ENCODE data around the gene VAC14. TPM values are rescaled to one million over a fixed set of nuclear protein-coding genes. Genes with fewer than 3 reads are reported as not detected.

VAC14 gene
- polyA plus RNA-seq, 1 donor from 2014 or later: 8.6 TPM

DNA sequence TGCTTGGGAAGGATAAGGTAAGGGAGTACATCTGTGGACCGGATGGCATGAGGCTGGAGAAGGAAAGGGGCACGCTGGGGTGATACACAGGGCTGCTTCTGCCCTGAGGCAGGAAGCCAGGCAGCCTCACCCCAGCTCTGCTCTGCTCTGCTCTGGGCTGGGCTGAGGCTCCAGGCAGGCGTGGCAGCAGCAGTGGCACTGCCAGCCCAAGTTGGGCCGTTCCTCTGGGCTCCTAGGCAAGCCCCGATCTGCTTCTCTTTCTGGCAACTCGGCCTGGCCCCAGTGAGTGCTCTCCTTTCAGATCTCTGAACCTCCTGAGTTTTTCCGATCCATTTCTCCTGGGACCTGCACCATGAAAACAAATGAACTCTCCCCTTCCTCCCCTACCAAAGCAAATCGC lies 44.9 kb downstream of the VAC14 start:
- H3K79me2 ChIP-seq (replicated peaks; ENCODE audit: insufficient read depth, low read length): no peaks in the 10 kb centered on the region
- no peaks in the 10 kb centered on the region for H3F3A ChIP-seq (ENCODE audit: insufficient read depth, low read length, poor library complexity, severe bottlenecking)
- TF ChIP-seq TAF1 (IDR thresholded peaks at IDR 0.05; ENCODE audit: low read depth) (no peak), EZH2 (IDR thresholded peaks at IDR 0.05; ENCODE audit: borderline replicate concordance, insufficient read depth, low read length, poor library complexity, severe bottlenecking) (no peak), POLR2AphosphoS5 (IDR thresholded peaks at IDR 0.05) (no peak), EP300 (conservative IDR thresholded peaks at IDR 0.05; ENCODE audit: poor library complexity, severe bottlenecking) (no peak), MXI1 (conservative IDR thresholded peaks at IDR 0.05; ENCODE audit: poor library complexity, severe bottlenecking) (no peak), SMC3 (conservative IDR thresholded peaks at IDR 0.05; ENCODE audit: poor library complexity) (no peak), RAD21 (conservative IDR thresholded peaks at IDR 0.05) (no peak)
- TF ChIP-seq, protein P1, sequence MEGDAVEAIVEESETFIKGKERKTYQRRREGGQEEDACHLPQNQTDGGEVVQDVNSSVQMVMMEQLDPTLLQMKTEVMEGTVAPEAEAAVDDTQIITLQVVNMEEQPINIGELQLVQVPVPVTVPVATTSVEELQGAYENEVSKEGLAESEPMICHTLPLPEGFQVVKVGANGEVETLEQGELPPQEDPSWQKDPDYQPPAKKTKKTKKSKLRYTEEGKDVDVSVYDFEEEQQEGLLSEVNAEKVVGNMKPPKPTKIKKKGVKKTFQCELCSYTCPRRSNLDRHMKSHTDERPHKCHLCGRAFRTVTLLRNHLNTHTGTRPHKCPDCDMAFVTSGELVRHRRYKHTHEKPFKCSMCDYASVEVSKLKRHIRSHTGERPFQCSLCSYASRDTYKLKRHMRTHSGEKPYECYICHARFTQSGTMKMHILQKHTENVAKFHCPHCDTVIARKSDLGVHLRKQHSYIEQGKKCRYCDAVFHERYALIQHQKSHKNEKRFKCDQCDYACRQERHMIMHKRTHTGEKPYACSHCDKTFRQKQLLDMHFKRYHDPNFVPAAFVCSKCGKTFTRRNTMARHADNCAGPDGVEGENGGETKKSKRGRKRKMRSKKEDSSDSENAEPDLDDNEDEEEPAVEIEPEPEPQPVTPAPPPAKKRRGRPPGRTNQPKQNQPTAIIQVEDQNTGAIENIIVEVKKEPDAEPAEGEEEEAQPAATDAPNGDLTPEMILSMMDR (IDR thresholded peaks at IDR 0.05; ENCODE audit: poor library complexity, severe bottlenecking): no peak
- TF ChIP-seq, protein P2, sequence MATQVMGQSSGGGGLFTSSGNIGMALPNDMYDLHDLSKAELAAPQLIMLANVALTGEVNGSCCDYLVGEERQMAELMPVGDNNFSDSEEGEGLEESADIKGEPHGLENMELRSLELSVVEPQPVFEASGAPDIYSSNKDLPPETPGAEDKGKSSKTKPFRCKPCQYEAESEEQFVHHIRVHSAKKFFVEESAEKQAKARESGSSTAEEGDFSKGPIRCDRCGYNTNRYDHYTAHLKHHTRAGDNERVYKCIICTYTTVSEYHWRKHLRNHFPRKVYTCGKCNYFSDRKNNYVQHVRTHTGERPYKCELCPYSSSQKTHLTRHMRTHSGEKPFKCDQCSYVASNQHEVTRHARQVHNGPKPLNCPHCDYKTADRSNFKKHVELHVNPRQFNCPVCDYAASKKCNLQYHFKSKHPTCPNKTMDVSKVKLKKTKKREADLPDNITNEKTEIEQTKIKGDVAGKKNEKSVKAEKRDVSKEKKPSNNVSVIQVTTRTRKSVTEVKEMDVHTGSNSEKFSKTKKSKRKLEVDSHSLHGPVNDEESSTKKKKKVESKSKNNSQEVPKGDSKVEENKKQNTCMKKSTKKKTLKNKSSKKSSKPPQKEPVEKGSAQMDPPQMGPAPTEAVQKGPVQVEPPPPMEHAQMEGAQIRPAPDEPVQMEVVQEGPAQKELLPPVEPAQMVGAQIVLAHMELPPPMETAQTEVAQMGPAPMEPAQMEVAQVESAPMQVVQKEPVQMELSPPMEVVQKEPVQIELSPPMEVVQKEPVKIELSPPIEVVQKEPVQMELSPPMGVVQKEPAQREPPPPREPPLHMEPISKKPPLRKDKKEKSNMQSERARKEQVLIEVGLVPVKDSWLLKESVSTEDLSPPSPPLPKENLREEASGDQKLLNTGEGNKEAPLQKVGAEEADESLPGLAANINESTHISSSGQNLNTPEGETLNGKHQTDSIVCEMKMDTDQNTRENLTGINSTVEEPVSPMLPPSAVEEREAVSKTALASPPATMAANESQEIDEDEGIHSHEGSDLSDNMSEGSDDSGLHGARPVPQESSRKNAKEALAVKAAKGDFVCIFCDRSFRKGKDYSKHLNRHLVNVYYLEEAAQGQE (IDR thresholded peaks at IDR 0.05; ENCODE audit: borderline replicate concordance): no peak
- no peak overlapping the region for H3K4me3 ChIP-seq (ENCODE audit: low read length)
- no peak overlapping the region for H3K9ac ChIP-seq (ENCODE audit: low read length)
- H3K4me2 ChIP-seq (ENCODE audit: low read length): no peak overlapping the region
- no peaks in the 10 kb centered on the region for H3K9me3 ChIP-seq (ENCODE audit: low read length)
- H3K27me3 ChIP-seq (ENCODE audit: insufficient read depth, low read depth, low read length): no peaks in the 10 kb centered on the region
- no peak overlapping the region for H3K27ac ChIP-seq (ENCODE audit: low read length)
- no peaks in the 10 kb centered on the region for H3K36me3 ChIP-seq (ENCODE audit: insufficient read depth, low read length)
- no peaks in the 10 kb centered on the region for H3K9me2 ChIP-seq (ENCODE audit: insufficient read depth, low read length)
- no peak overlapping the region for H2AFZ ChIP-seq (ENCODE audit: low read depth, low read length)
- H4K20me1 ChIP-seq (ENCODE audit: insufficient read depth): no peaks in the 10 kb centered on the region

DNA sequence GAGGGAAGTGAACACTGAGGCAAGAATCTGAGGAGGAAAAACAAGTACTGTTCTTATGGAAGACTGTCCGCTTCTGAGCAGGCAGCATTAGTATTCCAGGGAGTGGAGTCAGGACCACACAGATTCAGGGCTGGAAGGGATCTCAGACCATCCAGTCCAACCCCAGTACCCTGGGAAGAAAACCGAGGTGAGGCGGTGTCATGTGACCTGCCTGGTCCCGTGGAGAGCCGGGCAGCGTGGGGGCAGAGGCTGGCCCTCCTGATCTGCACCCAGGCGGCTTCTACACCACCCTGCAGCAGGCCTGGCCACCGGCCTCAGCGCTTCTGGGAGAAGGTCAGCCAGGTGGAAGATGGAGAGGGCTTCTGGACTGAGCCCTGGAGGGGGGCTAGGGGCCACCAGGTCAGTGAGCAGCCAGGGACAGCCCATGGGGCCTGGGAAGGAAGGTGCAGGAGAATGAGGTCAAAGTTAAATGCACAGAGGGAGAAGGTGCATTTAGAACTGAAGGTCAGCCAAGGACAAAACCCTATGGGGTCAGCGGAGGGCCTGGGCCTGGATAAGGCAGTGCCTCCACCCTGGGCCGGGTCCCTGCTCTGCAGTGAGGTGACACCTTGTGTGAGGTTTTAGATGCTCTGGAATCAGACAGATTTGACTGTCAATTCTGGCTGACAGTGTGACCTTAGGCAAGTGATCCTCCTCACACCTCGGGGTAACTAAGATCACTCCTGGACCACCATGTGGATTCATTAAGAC lies 45.9 kb downstream of the VAC14 start:
- Histone ChIP-seq H4K20me1 (ENCODE audit: insufficient read depth) (no peaks in the 10 kb centered on the region), H3K79me2 (replicated peaks; ENCODE audit: insufficient read depth, low read length) (no peaks in the 10 kb centered on the region), H3K9me3 (ENCODE audit: low read length) (no peaks in the 10 kb centered on the region), H3F3A (ENCODE audit: insufficient read depth, low read length, poor library complexity, severe bottlenecking) (no peaks in the 10 kb centered on the region), H3K4me2 (ENCODE audit: low read length) (no peak overlapping the region), H3K9ac (ENCODE audit: low read length) (no peak overlapping the region), H3K36me3 (ENCODE audit: insufficient read depth, low read length) (no peaks in the 10 kb centered on the region), H3K4me3 (ENCODE audit: low read length) (no peak overlapping the region), H3K27me3 (ENCODE audit: insufficient read depth, low read depth, low read length) (no peaks in the 10 kb centered on the region), H3K27ac (ENCODE audit: low read length) (no peak overlapping the region), H3K9me2 (ENCODE audit: insufficient read depth, low read length) (no peaks in the 10 kb centered on the region), H2AFZ (ENCODE audit: low read depth, low read length) (no peak overlapping the region)
- TF ChIP-seq TAF1 (IDR thresholded peaks at IDR 0.05; ENCODE audit: low read depth): no peak
- TF ChIP-seq MXI1 (conservative IDR thresholded peaks at IDR 0.05; ENCODE audit: poor library complexity, severe bottlenecking): no peak
- TF ChIP-seq RAD21 (conservative IDR thresholded peaks at IDR 0.05): no peak
- TF ChIP-seq EZH2 (IDR thresholded peaks at IDR 0.05; ENCODE audit: borderline replicate concordance, insufficient read depth, low read length, poor library complexity, severe bottlenecking): no peak
- TF ChIP-seq, protein P1 (IDR thresholded peaks at IDR 0.05; ENCODE audit: poor library complexity, severe bottlenecking): no peak
- TF ChIP-seq, protein P2 (IDR thresholded peaks at IDR 0.05; ENCODE audit: borderline replicate concordance): no peak
- no peak for TF ChIP-seq SMC3 (conservative IDR thresholded peaks at IDR 0.05; ENCODE audit: poor library complexity)
- TF ChIP-seq EP300 (conservative IDR thresholded peaks at IDR 0.05; ENCODE audit: poor library complexity, severe bottlenecking): no peak
- no peak for TF ChIP-seq POLR2AphosphoS5 (IDR thresholded peaks at IDR 0.05)
